ENCODE measurements around the gene GHRL. TPM values are rescaled to one million over a fixed set of nuclear protein-coding genes. Genes with fewer than 3 reads are reported as not detected.

Gene GHRL
- total and polyA plus RNA-seq, 2 of the 4 experiments (the other 2 are of a cell fraction): 0.27 TPM; not detected in 1

- Histone ChIP-seq H3K4me1 (ENCODE audit: control insufficient read depth, insufficient read depth, low read length) (no peaks in the 10 kb centered on the region), H3K56ac (ENCODE audit: extremely low read depth, insufficient read depth, low read length) (no peak overlapping the region), H3K9me3 (ENCODE audit: control insufficient read depth, insufficient read depth, low read length) (0 out of 2 replicates have a peak, but pooled peaks cover 2% of the 10 kb centered on the region), H3K27me3 (ENCODE audit: control insufficient read depth, insufficient read depth, low read length) (peaks cover 74% of the 10 kb centered on the region), H3K4me2 (ENCODE audit: low read depth, low read length) (no peak overlapping the region), H3K27ac (ENCODE audit: insufficient read depth, low read length) (no peak overlapping the region), H3K14ac (replicated peaks; ENCODE audit: low read depth, low read length) (no peak overlapping the region), H3K23ac (ENCODE audit: low read depth, low read length) (no peak overlapping the region), H3K9me1 (ENCODE audit: insufficient read depth, low read length) (peaks cover 3% of the 10 kb centered on the region; the same call in 1 of the 2 replicates), H3K4ac (ENCODE audit: low read depth, low read length) (no peak overlapping the region), H3K9ac (ENCODE audit: low read depth, low read length) (no peak overlapping the region), H4K91ac (ENCODE audit: insufficient read depth, low read depth, low read length) (no peak overlapping the region), H3K4me3 (ENCODE audit: insufficient read depth, low read depth, low read length) (no peak overlapping the region), H2AFZ (replicated peaks; ENCODE audit: low read length, poor library complexity) (no peak overlapping the region), H2BK20ac (ENCODE audit: low read depth, low read length) (no peak overlapping the region), H3K36me3 (ENCODE audit: control insufficient read depth, insufficient read depth, low read length) (no peaks in the 10 kb centered on the region), H4K20me1 (ENCODE audit: insufficient read depth, low read length) (no peaks in the 10 kb centered on the region), H2AK5ac (ENCODE audit: low read depth, low read length) (no peak overlapping the region), H4K8ac (ENCODE audit: low read depth in 2 of 2, low read length in 2 of 2) (no peak overlapping the region), H2BK5ac (ENCODE audit: low read depth, low read length, poor library complexity, severe bottlenecking) (no peak overlapping the region), H3K18ac (ENCODE audit: low read depth, low read length) (no peak overlapping the region), H2BK120ac (ENCODE audit: low read depth, low read length) (no peak overlapping the region), H3K79me1 (ENCODE audit: low read depth in 1 of 2, low read length in 2 of 2) (no peaks in the 10 kb centered on the region), H4K5ac (ENCODE audit: low read depth, low read length) (no peak overlapping the region), H2BK15ac (ENCODE audit: low read depth, low read length) (no peak overlapping the region), H2AK9ac (replicated peaks; ENCODE audit: low read depth, low read length, poor library complexity) (no peak overlapping the region)
- intact Hi-C loops (cut with micrococcal nuclease) (no loop called here), dilution Hi-C loops (cut with HindIII; ENCODE audit: low sequenced_read_pairs, unreplicated experiment) (no loop called here), in situ Hi-C loops (cut with MboI; ENCODE audit: low sequenced_read_pairs) (no loop called here)
- ChIA-PET POLR2A (ENCODE audit: unreplicated experiment) (interaction anchor here (0.6 kb wide), 1 partner anchor 9 kb away, joined by 4 read pairs; no protein-coding TSS in a partner anchor), CTCF (no interaction called here)
- DNase-seq: no peak
- BruUV-seq (replicated peaks): no TSS peak
- WGBS, 2 experiments (ENCODE audit: extremely low coverage in 2 of 2, insufficient read length in 1 of 2): 40% methylated on average over 1 of the region's 8 CpGs; no CpG with 5 or more reads in 1 of the 2 experiments
- no peak for ATAC-seq (ENCODE audit: low read depth)
- TF ChIP-seq POLR2A (IDR thresholded peaks at IDR 0.05; ENCODE audit: low read depth, low read length) (no peak), RAD21 (IDR thresholded peaks at IDR 0.05; ENCODE audit: low read length) (no peak), ELK1 (IDR thresholded peaks at IDR 0.05; ENCODE audit: borderline replicate concordance, low read depth, low read length) (no peak), FOS (IDR thresholded peaks at IDR 0.05; ENCODE audit: low read depth, low read length) (no peak), CHD1 (IDR thresholded peaks at IDR 0.05; ENCODE audit: low read depth, low read length) (no peak), CEBPB (IDR thresholded peaks at IDR 0.05; ENCODE audit: low read depth, low read length) (no peak), MAFK (IDR thresholded peaks at IDR 0.05; ENCODE audit: low read depth, low read length) (no peak), MAZ (IDR thresholded peaks at IDR 0.05; ENCODE audit: borderline replicate concordance, low read depth, low read length) (no peak), SMC3 (IDR thresholded peaks at IDR 0.05; ENCODE audit: low read depth, low read length) (no peak), NFE2L2 (IDR thresholded peaks at IDR 0.05; ENCODE audit: low read depth, low read length) (no peak), CTCF (conservative IDR thresholded peaks at IDR 0.05; ENCODE audit: low read depth, low read length) (no peak), MXI1 (IDR thresholded peaks at IDR 0.05; ENCODE audit: borderline replicate concordance, low read depth, low read length) (no peak), USF2 (IDR thresholded peaks at IDR 0.05; ENCODE audit: low read depth, low read length) (no peak), BHLHE40 (IDR thresholded peaks at IDR 0.05; ENCODE audit: low read depth, low read length) (no peak), RFX5 (IDR thresholded peaks at IDR 0.05; ENCODE audit: low read depth, low read length) (no peak), RCOR1 (IDR thresholded peaks at IDR 0.05; ENCODE audit: insufficient replicate concordance, low read length) (no peak)
Observed at GRCh38 chr3:10331320-10331719, 38.6 kb upstream of the GHRL start.

Measured in IMR-90 (cell line).